ENCODE data around the gene GRK6.

The GRK6 gene

DNA sequence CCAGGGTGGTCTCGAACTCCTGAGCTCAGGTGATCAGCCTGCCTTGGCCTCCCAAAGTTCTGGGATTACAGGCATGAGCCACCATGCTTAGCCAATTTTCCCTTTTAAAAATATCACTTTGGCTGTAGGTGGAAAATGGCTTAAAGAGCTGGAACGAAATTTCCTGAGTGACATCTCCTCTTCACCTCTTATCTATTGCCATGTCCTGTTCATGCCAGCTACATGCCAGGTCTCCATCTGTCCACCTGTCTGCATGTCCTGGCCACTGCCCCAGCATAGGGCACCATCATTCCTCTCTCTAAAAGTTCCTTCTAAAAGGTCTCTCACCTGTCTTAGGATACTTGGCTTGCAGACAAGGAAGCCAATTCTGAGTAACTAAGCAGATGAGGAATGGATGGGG, 2.8 kb upstream of the GRK6 start:
- TF ChIP-seq CTCF (IDR thresholded peaks at IDR 0.05) = no peak
- TF ChIP-seq ZFX (IDR thresholded peaks at IDR 0.05; ENCODE audit: borderline replicate concordance) = no peak
- H3K27ac ChIP-seq = no peak overlapping the region

GRCh38 chr5:177425196-177425800, 1.2 kb upstream of the GRK6 start:
- TF ChIP-seq CTCF (IDR thresholded peaks at IDR 0.05) = no peak
- peak overlapping the region; percentile 89 for H3K27ac ChIP-seq

- peak overlapping the region; percentile 89 for H3K27ac ChIP-seq
- no peak for TF ChIP-seq ZFX (IDR thresholded peaks at IDR 0.05; ENCODE audit: borderline replicate concordance)
- TF ChIP-seq CTCF (IDR thresholded peaks at IDR 0.05) = no peak
Measured at GRCh38 chr5:177425801-177426565, 493 bp upstream of the GRK6 start.

- peak overlapping the region; percentile 89 for H3K27ac ChIP-seq
- TF ChIP-seq ZFX (IDR thresholded peaks at IDR 0.05; ENCODE audit: borderline replicate concordance) (no peak), CTCF (IDR thresholded peaks at IDR 0.05) (no peak)
Measured at GRCh38 chr5:177427211-177427822, 841 bp downstream of the GRK6 start.

DNA sequence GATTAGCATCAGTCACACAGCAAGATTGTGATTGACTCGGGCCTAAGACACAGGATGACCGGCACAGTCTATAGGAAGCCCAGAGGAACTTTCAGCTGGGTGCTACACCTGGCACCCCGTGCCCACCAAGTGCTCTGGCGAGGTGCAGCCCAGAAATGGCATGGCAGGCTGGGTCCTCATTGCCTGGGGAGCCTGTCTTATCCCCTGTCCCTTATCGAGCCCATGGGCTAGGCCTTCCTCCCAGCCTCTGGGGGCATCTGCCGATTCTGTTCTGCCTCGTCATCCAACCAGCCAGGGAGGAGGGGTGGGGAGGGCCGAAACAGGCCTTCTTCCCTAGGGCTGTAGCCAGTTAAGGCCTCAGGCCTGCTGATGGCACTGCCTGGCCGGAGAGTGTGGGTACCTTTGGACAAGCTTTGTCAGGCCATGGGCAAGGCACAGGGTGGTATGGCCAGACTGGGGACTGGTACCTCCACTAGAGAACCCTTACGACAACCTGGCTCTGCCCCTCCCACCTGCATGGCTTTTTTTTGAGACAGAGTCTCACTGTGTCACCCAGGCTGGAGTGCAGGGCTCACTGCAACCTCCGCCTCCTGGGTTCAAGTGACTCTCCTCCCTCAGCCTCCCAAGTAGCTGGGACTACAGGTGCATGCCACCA, 1.6 kb downstream of the GRK6 start:
- peak overlapping the region; percentile 89 for H3K27ac ChIP-seq

DNA sequence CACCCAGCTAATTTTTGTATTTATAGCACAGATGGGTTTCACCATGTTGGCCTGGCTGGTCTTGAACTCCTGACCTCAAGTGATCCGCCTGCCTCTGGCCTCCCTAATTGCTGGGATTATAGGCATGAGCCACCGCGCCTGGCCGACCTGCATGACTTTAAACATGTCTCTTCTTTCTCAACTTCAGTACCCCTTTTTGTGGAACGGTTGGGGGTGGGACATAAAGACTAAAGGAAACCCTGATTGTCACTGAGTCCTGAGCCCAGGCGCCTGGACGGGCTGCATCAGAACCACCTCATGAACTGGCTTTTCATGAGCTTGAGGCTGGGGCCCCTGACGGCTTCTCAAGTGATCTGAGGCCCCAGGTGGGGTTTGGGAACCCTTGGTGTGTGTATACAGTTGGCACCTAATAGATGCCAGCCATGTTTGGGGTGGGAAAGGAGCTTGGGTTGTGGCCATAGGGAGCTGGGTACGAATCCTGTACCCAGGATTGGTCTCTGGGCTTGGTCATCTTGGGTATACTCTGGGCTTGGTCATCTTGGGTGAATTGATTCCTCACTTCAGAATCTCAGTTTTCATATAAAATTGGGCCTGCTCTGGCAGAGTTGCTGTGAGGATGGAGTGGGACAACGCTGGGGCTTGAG, 2.2 kb downstream of the GRK6 start:
- no peak overlapping the region for H3K27ac ChIP-seq
- TF ChIP-seq CTCF (IDR thresholded peaks at IDR 0.05) (no peak), ZFX (IDR thresholded peaks at IDR 0.05; ENCODE audit: borderline replicate concordance) (no peak)

More for the DNA sequence above, 1.6 kb downstream of the GRK6 start:
- no peak for TF ChIP-seq CTCF (IDR thresholded peaks at IDR 0.05)
- TF ChIP-seq ZFX (IDR thresholded peaks at IDR 0.05; ENCODE audit: borderline replicate concordance) = no peak

Measured in 22Rv1 (cell line).